ENCODE data around the gene LBHD2. TPM values are rescaled to one million over a fixed set of nuclear protein-coding genes. Genes with fewer than 3 reads are reported as not detected.

Gene LBHD2
- total RNA-seq = not detected

GRCh38 chr14:103084021-103084919 lies at the start of gene LBHD2:
TSS of gene LBHD2 (plus strand) at chr14:103084210. CDS start at chr14:103086013, 1,803 bp downstream.

GRCh38 chr14:103057372-103058163 lies 26.4 kb upstream of the LBHD2 start, which contains the start of gene CDC42BPB:
TSS of gene CDC42BPB (minus strand) at chr14:103057549. CDS start at chr14:103057173, 376 bp downstream.

GRCh38 chr14:103094406-103095209 lies 10.6 kb downstream of the LBHD2 start, which contains the start of gene EXOC3L4:
TSS of gene EXOC3L4 (plus strand) at chr14:103094725. CDS start at chr14:103100220, 5,495 bp downstream.

DNA sequence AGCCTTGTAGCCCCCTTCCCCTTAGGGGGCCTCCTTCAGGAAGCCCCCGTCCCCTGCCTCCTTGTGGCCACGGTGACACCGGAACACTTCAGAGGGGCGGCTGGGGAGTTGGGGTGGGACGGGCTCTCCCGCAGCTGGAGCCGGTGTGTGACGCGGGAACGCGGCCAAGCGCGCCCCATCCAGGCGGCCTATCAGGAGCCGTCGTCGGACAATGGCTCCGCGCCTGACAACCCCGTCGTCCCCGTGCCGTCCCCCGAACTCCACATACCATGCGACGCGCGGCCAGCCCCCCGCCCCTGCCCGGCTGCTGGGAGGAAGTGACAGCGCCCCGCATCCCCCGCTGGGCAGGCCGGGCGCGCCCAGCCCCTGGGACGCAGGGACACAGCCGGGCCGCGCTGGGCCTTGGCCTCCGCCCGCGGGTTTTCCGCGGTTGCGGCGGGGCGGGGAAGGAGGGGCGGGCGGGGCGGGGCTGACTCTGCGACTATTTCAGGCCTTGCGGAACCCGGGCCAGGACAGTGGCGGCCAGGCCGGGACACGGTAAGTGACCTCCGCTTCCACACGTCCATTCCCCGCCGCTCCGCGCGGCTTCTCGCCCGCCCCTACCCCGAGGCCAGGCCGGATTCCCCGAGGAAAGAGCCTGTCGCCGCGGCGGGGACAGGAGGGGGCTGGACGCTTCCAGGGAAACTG lies 39.1 kb downstream of the LBHD2 start, which contains the start of gene TNFAIP2:
Gene TNFAIP2 (plus strand): TSS at position 515 of the 687 bp plus-strand sequence. CDS start 2,997 bp downstream, outside the sequence.

Other genes starting within 250 kb of the LBHD2 start
- gene AMN, start 161.5 kb upstream of the LBHD2 start, total RNA-seq = not detected
- 142 TPM for gene CDC42BPB, start 26.7 kb upstream of the LBHD2 start, total RNA-seq
- gene EXOC3L4, start 10.5 kb downstream of the LBHD2 start, total RNA-seq = not detected
- gene TNFAIP2, start 39.3 kb downstream of the LBHD2 start, total RNA-seq = 9.4 TPM